Measurements from ENCODE around the gene ACKR3. TPM values are rescaled to one million over a fixed set of nuclear protein-coding genes. Genes with fewer than 3 reads are reported as not detected.

The ACKR3 gene
- polyA plus RNA-seq, 1 donor from 2014 or later = 1.7 TPM

GRCh38 chr2:236612737-236613136, 43.1 kb downstream of the ACKR3 start:
- no peaks in the 10 kb centered on the region for H3K36me3 ChIP-seq (ENCODE audit: insufficient read depth, low read length)
- TF ChIP-seq MXI1 (conservative IDR thresholded peaks at IDR 0.05; ENCODE audit: poor library complexity, severe bottlenecking) (no peak), EZH2 (IDR thresholded peaks at IDR 0.05; ENCODE audit: borderline replicate concordance, insufficient read depth, low read length, poor library complexity, severe bottlenecking) (no peak), CTCF (IDR thresholded peaks at IDR 0.05; ENCODE audit: poor library complexity, severe bottlenecking) (no peak), RAD21 (conservative IDR thresholded peaks at IDR 0.05) (no peak)
- TF ChIP-seq, protein P1, sequence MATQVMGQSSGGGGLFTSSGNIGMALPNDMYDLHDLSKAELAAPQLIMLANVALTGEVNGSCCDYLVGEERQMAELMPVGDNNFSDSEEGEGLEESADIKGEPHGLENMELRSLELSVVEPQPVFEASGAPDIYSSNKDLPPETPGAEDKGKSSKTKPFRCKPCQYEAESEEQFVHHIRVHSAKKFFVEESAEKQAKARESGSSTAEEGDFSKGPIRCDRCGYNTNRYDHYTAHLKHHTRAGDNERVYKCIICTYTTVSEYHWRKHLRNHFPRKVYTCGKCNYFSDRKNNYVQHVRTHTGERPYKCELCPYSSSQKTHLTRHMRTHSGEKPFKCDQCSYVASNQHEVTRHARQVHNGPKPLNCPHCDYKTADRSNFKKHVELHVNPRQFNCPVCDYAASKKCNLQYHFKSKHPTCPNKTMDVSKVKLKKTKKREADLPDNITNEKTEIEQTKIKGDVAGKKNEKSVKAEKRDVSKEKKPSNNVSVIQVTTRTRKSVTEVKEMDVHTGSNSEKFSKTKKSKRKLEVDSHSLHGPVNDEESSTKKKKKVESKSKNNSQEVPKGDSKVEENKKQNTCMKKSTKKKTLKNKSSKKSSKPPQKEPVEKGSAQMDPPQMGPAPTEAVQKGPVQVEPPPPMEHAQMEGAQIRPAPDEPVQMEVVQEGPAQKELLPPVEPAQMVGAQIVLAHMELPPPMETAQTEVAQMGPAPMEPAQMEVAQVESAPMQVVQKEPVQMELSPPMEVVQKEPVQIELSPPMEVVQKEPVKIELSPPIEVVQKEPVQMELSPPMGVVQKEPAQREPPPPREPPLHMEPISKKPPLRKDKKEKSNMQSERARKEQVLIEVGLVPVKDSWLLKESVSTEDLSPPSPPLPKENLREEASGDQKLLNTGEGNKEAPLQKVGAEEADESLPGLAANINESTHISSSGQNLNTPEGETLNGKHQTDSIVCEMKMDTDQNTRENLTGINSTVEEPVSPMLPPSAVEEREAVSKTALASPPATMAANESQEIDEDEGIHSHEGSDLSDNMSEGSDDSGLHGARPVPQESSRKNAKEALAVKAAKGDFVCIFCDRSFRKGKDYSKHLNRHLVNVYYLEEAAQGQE (IDR thresholded peaks at IDR 0.05; ENCODE audit: borderline replicate concordance) = no peak
- no peak overlapping the region for H3K4me2 ChIP-seq (ENCODE audit: low read length)
- no peaks in the 10 kb centered on the region for H3K9me2 ChIP-seq (ENCODE audit: insufficient read depth, low read length)
- H3F3A ChIP-seq (ENCODE audit: insufficient read depth, low read length, poor library complexity, severe bottlenecking) = no peaks in the 10 kb centered on the region
- H3K4me3 ChIP-seq (ENCODE audit: low read length) = no peak overlapping the region
- no peaks in the 10 kb centered on the region for H3K9me3 ChIP-seq (ENCODE audit: low read length)
- H3K27ac ChIP-seq (ENCODE audit: low read length) = no peak overlapping the region
- H4K20me1 ChIP-seq (ENCODE audit: insufficient read depth) = no peaks in the 10 kb centered on the region
- H3K79me2 ChIP-seq (replicated peaks; ENCODE audit: insufficient read depth, low read length) = no peaks in the 10 kb centered on the region
- H3K27me3 ChIP-seq (ENCODE audit: insufficient read depth, low read depth, low read length) = no peaks in the 10 kb centered on the region
- H3K9ac ChIP-seq (ENCODE audit: low read length) = no peak overlapping the region
- no peak overlapping the region for H2AFZ ChIP-seq (ENCODE audit: low read depth, low read length)

DNA sequence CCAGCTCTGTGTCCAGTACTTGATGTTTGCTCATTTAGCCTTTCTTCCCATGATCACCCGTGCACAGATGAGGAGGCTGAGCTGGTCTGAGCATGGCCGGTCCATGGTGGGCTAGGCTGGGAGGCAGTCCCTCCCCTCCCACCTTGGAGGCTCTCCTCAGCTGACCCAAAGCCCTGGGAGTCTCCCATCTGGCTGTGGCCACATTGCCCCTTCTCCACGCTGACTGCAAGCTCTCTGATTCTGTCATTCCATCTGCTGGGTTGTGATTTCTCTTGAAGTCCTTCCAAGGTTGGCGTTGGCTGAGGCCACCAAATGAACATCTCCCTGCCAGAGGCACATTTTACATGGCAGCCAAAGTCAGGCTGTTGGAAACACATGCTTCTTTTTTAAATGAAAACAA, 44.0 kb downstream of the ACKR3 start:
- Histone ChIP-seq H3K4me3 (ENCODE audit: low read length) (no peak overlapping the region), H3K9ac (ENCODE audit: low read length) (no peak overlapping the region), H3K27ac (ENCODE audit: low read length) (no peak overlapping the region), H3K9me2 (ENCODE audit: insufficient read depth, low read length) (no peaks in the 10 kb centered on the region), H3K79me2 (replicated peaks; ENCODE audit: insufficient read depth, low read length) (no peaks in the 10 kb centered on the region), H3K36me3 (ENCODE audit: insufficient read depth, low read length) (no peaks in the 10 kb centered on the region), H4K20me1 (ENCODE audit: insufficient read depth) (no peaks in the 10 kb centered on the region), H2AFZ (ENCODE audit: low read depth, low read length) (no peak overlapping the region), H3K27me3 (ENCODE audit: insufficient read depth, low read depth, low read length) (no peaks in the 10 kb centered on the region), H3K4me2 (ENCODE audit: low read length) (no peak overlapping the region), H3F3A (ENCODE audit: insufficient read depth, low read length, poor library complexity, severe bottlenecking) (no peaks in the 10 kb centered on the region), H3K9me3 (ENCODE audit: low read length) (no peaks in the 10 kb centered on the region)
- TF ChIP-seq TAF1 (IDR thresholded peaks at IDR 0.05; ENCODE audit: low read depth) = no peak
- TF ChIP-seq SMC3 (conservative IDR thresholded peaks at IDR 0.05; ENCODE audit: poor library complexity) = no peak
- TF ChIP-seq POLR2AphosphoS5 (IDR thresholded peaks at IDR 0.05) = no peak
- TF ChIP-seq EP300 (conservative IDR thresholded peaks at IDR 0.05; ENCODE audit: poor library complexity, severe bottlenecking) = no peak
- no peak for TF ChIP-seq RAD21 (conservative IDR thresholded peaks at IDR 0.05)
- TF ChIP-seq, protein P1 (IDR thresholded peaks at IDR 0.05; ENCODE audit: borderline replicate concordance) = no peak
- TF ChIP-seq CTCF (IDR thresholded peaks at IDR 0.05; ENCODE audit: poor library complexity, severe bottlenecking) = no peak
- no peak for TF ChIP-seq MXI1 (conservative IDR thresholded peaks at IDR 0.05; ENCODE audit: poor library complexity, severe bottlenecking)
- TF ChIP-seq EZH2 (IDR thresholded peaks at IDR 0.05; ENCODE audit: borderline replicate concordance, insufficient read depth, low read length, poor library complexity, severe bottlenecking) = no peak
